ENCODE data around the gene TRPM4.

DNA sequence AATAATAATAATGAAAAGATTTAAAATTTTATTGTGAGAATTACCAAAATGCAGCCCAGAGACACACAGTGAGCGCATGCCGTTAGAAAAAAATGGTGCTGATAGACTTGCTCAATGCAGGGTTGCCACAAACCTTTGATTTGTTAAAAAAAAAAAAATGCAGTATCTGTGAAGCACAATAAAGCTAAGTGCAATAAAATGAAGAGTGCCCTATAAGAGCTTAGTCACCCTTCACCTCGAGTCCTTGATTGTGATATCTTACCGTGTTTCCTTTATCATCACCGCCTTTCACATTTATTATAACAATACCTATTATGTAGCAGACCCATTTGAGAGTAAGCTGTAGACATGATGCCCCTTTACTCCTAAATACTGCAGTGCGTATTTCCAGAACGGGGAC is 84.2 kb downstream of the TRPM4 start:
- TF ChIP-seq TAF1 (conservative IDR thresholded peaks at IDR 0.05): no peak
- TF ChIP-seq, protein P1, sequence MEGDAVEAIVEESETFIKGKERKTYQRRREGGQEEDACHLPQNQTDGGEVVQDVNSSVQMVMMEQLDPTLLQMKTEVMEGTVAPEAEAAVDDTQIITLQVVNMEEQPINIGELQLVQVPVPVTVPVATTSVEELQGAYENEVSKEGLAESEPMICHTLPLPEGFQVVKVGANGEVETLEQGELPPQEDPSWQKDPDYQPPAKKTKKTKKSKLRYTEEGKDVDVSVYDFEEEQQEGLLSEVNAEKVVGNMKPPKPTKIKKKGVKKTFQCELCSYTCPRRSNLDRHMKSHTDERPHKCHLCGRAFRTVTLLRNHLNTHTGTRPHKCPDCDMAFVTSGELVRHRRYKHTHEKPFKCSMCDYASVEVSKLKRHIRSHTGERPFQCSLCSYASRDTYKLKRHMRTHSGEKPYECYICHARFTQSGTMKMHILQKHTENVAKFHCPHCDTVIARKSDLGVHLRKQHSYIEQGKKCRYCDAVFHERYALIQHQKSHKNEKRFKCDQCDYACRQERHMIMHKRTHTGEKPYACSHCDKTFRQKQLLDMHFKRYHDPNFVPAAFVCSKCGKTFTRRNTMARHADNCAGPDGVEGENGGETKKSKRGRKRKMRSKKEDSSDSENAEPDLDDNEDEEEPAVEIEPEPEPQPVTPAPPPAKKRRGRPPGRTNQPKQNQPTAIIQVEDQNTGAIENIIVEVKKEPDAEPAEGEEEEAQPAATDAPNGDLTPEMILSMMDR (IDR thresholded peaks at IDR 0.05; ENCODE audit: low read depth, low read length, missing input control): no peak
- no peak for TF ChIP-seq NR2F2 (IDR thresholded peaks at IDR 0.05)
- no peak for TF ChIP-seq YY1 (IDR thresholded peaks at IDR 0.05)
- TF ChIP-seq, protein P2, sequence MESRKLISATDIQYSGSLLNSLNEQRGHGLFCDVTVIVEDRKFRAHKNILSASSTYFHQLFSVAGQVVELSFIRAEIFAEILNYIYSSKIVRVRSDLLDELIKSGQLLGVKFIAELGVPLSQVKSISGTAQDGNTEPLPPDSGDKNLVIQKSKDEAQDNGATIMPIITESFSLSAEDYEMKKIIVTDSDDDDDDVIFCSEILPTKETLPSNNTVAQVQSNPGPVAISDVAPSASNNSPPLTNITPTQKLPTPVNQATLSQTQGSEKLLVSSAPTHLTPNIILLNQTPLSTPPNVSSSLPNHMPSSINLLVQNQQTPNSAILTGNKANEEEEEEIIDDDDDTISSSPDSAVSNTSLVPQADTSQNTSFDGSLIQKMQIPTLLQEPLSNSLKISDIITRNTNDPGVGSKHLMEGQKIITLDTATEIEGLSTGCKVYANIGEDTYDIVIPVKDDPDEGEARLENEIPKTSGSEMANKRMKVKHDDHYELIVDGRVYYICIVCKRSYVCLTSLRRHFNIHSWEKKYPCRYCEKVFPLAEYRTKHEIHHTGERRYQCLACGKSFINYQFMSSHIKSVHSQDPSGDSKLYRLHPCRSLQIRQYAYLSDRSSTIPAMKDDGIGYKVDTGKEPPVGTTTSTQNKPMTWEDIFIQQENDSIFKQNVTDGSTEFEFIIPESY (IDR thresholded peaks at IDR 0.05): no peak
- TF ChIP-seq HNF4G (IDR thresholded peaks at IDR 0.05): no peak
- TF ChIP-seq RAD21 (IDR thresholded peaks at IDR 0.05): no peak
- no peak for TF ChIP-seq GABPA (IDR thresholded peaks at IDR 0.05 in 1 of 2, conservative IDR thresholded peaks at IDR 0.05 in 1 of 2)

Measured in liver (tissue), 3 donors.